GM10266 (cell line): ENCODE results near the gene HEMGN.

ENCODE experiments used
- DNase-seq: peaks from one replicate; pipeline ENCODE4 v3.0.0; 2012; ENCODE audit errors: extremely low spot score
- TF ChIP-seq, protein P1 (sequence below): IDR thresholded peaks from 2 replicates; pipeline ENCODE4 v1.5.1; 2012; ENCODE audit warnings: mild to moderate bottlenecking, low read depth; ENCODE audit not compliant: control insufficient read depth, insufficient read depth; ENCODE audit errors: missing control alignments

HEMGN gene

DNA sequence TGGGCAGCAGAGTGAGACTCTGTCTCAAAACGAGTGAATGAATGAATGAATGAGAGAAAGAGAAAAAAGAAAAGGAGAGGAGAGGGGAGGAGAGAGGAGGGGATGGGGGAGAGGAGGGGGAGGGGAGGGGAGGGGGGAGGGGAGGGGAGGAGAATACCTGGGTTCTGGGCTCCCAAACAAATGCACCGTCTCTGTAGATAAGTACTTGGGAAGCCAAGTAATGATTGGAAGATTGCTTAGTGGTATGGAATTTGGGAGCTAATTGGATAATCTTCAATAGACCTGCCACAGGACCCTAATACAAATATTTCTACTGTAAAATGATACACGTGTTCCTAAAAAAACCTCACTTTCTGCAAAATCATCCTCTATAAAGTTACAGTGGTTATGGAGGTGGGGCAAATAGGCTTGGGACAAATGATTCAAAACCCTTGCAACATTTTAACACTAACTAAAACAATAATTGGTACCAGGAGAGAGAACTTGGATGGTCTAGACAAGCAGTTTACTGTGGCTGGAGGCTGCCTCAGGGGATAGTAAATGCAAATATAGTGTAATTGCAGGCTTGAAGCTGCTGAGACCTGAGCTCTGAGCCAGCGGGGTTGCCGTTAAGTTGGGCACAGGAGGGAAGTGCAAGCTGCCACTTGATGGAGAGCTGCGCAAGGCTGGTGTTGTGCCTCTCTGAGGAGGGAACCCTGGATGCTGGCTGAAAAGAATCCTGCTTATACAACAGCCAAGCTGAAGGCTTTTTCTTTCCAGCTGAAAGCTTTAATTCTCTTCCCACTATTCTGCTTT, 3.5 kb downstream of the HEMGN start:
- no peak for DNase-seq
- TF ChIP-seq, protein P1, sequence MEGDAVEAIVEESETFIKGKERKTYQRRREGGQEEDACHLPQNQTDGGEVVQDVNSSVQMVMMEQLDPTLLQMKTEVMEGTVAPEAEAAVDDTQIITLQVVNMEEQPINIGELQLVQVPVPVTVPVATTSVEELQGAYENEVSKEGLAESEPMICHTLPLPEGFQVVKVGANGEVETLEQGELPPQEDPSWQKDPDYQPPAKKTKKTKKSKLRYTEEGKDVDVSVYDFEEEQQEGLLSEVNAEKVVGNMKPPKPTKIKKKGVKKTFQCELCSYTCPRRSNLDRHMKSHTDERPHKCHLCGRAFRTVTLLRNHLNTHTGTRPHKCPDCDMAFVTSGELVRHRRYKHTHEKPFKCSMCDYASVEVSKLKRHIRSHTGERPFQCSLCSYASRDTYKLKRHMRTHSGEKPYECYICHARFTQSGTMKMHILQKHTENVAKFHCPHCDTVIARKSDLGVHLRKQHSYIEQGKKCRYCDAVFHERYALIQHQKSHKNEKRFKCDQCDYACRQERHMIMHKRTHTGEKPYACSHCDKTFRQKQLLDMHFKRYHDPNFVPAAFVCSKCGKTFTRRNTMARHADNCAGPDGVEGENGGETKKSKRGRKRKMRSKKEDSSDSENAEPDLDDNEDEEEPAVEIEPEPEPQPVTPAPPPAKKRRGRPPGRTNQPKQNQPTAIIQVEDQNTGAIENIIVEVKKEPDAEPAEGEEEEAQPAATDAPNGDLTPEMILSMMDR: no peak

- no peak for DNase-seq
- TF ChIP-seq, protein P1: no peak
Measured at GRCh38 chr9:97933297-97933998, 4.5 kb downstream of the HEMGN start.

GRCh38 chr9:97930972-97931371, 7.0 kb downstream of the HEMGN start:
- no peak for DNase-seq
- TF ChIP-seq, protein P1: no peak

GRCh38 chr9:97928986-97929604, 8.9 kb downstream of the HEMGN start:
- no peak for DNase-seq
- TF ChIP-seq, protein P1: no peak

DNA sequence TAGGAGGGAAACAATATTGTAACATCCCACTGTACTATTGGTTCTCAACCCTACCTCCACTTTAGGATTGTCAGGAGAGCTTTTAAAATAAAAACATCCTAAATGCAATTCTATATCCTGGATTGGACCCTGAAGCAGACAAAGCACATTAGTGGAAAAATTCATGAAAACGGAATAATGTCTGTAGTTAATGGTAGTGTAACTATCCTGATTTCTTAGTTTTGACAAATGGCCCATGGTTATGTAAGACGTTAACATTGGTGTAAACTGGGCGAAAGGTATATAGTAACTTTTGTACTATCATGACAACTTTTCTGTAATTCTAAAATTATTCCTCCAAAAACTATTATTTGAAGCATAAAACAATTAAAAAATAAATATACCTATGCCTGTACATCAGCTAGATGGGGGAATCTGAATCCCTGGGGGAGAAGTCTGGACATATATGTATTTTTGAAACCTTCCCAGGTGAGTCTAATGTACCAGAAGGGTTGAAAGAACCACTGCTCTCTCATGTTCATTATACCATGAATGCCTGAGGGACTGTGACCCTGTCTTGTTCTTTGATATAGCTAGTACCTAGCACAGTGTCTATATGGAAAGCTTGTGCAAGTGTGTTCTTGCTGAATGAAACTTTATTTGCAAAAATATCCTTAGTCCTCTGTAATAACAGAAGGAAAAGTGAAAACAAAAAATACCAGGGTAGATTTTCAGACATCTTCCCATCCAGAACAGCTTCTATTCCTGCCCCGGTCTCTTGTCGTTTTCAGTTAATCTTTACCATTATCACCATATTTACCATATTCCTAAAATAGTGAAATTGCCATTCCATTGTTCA, 12.3 kb downstream of the HEMGN start:
- TF ChIP-seq, protein P1: no peak

GRCh38 chr9:97924386-97924785, 13.6 kb downstream of the HEMGN start:
- no peak for DNase-seq
- TF ChIP-seq, protein P1: no peak

More for the DNA sequence above, 12.3 kb downstream of the HEMGN start:
- no peak for DNase-seq
